NCI-H1105 treated with DMSO at 0.1 percent for 48 hours (cell line): Measurements from ENCODE around the gene ARHGAP6.

Source experiments
- DNase-seq: peaks from one replicate; lab custom pipeline; 2025; lab: John Stamatoyannopoulos, UW

The ARHGAP6 gene

GRCh38 chrX:11111037-11111851 lies 554.5 kb downstream of the ARHGAP6 start, which contains the start of gene HCCS:
TSS of gene HCCS (plus strand) at chrX:11111332. CDS start at chrX:11112061, 729 bp downstream.
- peak; percentile 65 for DNase-seq

GRCh38 chrX:11109968-11110367 lies 555.8 kb downstream of the ARHGAP6 start:
- no peak for DNase-seq

GRCh38 chrX:11108253-11108941 lies 557.3 kb downstream of the ARHGAP6 start:
- DNase-seq, result no peak

GRCh38 chrX:11105080-11105479 lies 560.6 kb downstream of the ARHGAP6 start:
- no peak for DNase-seq

- DNase-seq, result no peak
Observed at GRCh38 chrX:11103751-11104150, 562.0 kb downstream of the ARHGAP6 start.

GRCh38 chrX:11103006-11103405 lies 562.7 kb downstream of the ARHGAP6 start:
- DNase-seq, result no peak

GRCh38 chrX:11100281-11101035 lies 565.3 kb downstream of the ARHGAP6 start:
- DNase-seq, result peak; percentile 15

- no peak for DNase-seq
Observed at GRCh38 chrX:11099465-11099864, 566.3 kb downstream of the ARHGAP6 start.

GRCh38 chrX:11097933-11098332 lies 567.8 kb downstream of the ARHGAP6 start:
- DNase-seq, result no peak

GRCh38 chrX:11089802-11090201 lies 575.9 kb downstream of the ARHGAP6 start:
- DNase-seq, result no peak
